SK-MEL-5 (cell line): ENCODE results near the gene SPTBN5. TPM values are rescaled to one million over a fixed set of nuclear protein-coding genes. Genes with fewer than 3 reads are reported as not detected.

ENCODE experiments used
- DNase-seq: peaks from one replicate; pipeline ENCODE4 v3.0.0-alpha.2; 2016; ENCODE audit warnings: low read depth, low spot score
- in situ Hi-C: cut with HindIII; loops from 2 replicates; pipeline ENCODE4 v1.10.0; 2016; ENCODE audit warnings: low sequenced_read_pairs, high pct_unique_total_duplicates, low pct_unique_long_range_greater_than_20kb
- total RNA-seq: library from RNA; depleted of rRNA; stranded (reverse); fragments of >200 nt; shearing (Covaris generic); gene quantifications from 2 replicates; pipeline ENCODE4 v1.2.3, GENCODE V29; 2014

The SPTBN5 gene
- total RNA-seq, 1 experiment from 2014 or later = 0.03 TPM

GRCh38 chr15:41913256-41913655, 19.4 kb upstream of the SPTBN5 start:
- no peak for DNase-seq
- in situ Hi-C loops = no loop called here

DNA sequence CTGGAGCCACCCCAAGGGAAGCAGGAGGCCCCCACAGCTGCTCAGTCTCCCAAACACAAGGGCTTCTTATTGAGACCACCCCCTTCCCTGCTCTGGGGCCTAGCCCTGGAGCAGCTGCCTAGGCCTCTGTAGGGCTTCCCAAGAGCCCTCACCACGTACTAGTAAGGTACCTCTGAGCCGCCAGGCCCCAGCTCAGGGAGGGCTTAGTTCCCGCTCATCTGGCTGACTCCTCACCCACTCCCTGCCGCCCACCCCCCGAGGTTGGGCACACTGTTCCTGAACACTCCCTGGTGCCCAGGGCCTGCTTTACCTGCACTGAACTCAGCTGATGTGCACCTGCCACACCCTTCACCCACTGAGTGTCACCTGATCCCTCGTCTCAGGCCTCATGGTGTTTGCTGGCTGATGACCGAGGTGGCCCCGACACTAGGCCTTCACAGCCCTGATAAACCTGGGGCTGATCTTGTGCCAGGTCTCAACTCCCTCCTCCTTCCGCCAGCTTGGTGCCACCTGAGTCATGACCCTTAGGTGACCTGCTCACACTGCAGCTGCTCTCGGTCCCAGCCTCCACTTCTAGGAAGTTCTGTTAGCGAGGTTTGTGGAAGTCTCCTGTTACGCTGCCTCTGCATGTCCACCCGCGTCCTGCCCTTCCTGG, 18.0 kb upstream of the SPTBN5 start:
- in situ Hi-C loops = no loop called here
- DNase-seq = no peak

DNA sequence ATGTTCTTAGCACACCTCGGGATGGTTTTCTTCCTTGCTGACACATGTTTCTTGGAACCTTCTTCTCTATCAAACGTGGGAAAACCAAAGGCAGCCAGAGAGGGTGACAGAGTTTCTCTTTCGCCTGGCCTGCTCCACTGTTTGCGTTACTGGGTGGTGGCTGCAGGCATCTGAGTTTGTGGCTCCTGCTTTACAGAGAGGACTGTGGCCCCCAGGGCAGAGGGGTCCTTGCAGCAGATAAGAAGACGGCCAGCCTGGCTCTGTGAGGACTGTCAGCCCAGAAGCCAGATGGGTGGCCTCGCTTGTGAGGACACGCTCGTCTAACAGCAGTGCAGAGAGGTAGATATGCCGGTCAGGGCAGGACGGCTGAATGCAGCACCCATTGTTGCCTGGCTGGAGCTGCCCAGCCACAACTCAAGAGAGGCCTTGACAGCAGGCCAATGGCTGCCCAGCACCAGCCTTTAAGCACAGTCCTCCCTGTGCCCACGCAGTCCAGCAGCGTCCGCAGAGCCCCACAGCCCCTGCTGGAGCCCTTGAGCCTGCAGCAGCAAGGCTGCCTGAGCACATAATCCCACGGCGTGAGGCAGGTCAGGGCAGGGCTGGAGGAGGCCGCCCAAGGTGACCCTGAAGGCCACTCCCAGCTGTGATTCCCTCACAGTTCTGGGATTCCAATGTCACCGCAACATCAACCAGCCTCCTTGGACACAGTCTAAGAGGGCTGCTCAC, 15.0 kb upstream of the SPTBN5 start:
- in situ Hi-C loops = no loop called here

DNA sequence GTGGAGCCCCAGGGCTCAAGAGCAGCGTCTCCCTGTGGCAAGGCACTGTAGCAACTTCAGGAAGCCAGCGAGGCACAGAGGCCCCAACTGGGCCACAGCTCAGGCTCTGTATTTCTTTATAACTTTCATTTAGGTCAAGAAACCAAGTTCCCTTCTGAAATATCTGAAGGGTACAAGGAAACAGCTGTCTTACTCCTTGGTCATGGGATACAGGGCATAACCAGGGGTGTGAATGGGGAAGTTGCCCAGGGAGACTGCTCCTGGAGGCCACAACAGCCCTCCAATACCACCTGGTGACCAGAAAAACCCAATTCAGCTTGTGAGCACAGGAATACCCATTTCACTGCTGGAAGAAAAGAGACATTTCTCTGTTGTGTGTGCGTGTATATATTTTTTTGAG, 13.3 kb upstream of the SPTBN5 start:
- in situ Hi-C loops = no loop called here
- DNase-seq = no peak

More for the DNA sequence above, 15.0 kb upstream of the SPTBN5 start:
- no peak for DNase-seq

DNA sequence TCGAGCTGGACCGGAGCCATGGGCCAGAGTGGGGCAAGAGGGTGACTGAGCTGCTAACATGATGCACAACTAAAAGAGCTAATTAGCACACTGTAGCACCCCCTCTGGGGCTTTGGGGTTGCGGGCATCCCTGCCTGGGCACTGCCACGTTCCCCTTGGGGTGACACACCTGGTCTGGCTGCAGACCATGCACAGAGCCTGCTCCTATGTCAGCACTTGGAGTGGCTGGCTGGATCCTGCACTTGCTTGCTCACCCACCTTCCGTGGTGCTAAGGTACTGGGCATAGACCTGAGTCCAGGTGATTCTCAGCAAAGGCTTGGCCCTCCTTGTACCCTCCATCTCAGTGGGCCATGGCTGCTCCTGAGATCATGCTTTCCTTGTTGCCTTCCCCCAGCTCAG, 12.8 kb upstream of the SPTBN5 start:
- in situ Hi-C loops = no loop called here
- DNase-seq = no peak

DNA sequence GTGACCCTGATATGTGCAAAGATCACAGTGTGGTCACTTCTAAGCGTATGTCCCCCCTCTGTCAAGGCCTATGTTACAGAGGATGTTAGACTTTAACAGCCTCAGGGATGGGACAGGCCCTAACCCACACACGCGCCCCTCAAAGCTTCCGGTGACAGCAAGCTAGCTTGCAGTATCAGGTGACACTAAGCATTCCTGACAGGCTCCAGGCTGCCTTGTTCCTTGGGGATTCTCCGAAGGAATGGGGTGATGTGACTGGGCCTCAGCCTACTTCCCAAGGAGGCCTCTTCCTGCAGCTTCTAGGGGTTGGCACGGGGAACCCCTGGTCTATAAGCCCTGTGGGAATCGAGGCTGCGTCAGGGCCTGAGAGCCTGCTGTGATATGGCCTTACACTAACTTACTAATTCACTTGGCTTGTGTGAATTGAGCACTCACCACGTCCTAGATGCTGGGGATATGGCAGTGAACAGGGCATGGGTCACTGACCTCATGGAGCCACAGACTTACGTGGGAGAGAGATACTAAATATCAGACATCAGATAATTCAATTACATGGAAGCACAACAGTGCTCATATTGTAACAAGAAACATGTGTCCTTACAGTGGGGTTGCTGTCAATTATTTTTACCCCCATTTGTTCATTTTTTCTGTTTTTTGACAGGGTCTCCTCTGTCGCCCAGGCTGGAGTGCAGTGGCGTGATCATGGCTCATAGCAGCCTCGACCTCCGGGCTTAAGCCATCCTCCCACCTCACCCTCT, 11.4 kb upstream of the SPTBN5 start:
- DNase-seq = no peak
- in situ Hi-C loops = no loop called here

GRCh38 chr15:41904541-41905005, 10.7 kb upstream of the SPTBN5 start:
- DNase-seq = peak; percentile 83
- in situ Hi-C loops = no loop called here

DNA sequence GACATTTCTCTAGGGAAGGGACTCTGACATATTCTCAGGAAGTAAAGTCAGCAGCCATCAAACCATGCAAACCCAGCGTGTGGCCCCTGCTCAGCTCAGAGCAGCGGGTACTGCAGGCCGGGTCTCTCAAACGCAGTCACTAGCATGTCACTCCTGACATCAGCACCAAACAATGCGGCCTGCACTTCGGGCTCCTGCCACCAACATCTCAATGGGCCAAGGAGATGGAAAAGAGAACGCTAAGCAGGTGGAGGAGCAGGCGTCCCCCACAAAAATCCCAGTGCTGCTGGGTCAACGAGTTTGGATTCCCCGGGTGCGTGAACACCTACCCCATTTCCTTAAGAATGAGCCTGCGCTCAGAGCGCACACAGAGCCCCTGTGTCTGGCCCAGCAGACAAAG, 9.9 kb upstream of the SPTBN5 start:
- in situ Hi-C loops = no loop called here
- no peak for DNase-seq

GRCh38 chr15:41901431-41901830, 7.6 kb upstream of the SPTBN5 start:
- in situ Hi-C loops = no loop called here

GRCh38 chr15:41900526-41901380, 6.9 kb upstream of the SPTBN5 start:
- in situ Hi-C loops = no loop called here
- DNase-seq = no peak

More at GRCh38 chr15:41901431-41901830, 7.6 kb upstream of the SPTBN5 start:
- DNase-seq = no peak

DNA sequence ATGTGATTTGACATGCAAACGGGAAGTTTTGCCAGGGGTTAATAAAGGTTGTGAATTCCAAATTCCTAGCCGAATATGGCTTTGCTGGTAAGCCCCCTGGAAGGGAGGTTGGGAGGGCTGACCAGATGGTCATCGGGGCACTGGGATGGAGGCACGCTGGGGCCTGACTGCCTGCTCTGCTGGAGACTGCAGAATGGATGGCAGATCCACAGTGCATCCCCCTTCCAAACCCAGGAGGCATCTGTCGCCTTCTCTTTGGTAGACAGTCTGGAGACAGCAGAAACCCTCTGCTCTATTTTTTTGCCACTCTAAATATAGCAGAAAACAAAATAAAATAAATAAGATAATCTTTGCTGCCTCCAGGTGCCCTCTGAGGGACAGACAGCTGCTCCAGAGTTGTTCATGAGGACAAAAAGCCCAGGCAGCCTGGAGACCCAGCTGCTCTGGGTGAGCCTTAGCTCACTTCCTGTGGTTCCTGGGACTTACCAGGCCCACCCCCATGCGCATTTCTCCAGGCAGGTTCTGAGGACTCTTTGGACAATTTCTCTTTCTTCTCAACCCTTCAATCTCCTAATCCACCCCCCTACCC, 6.1 kb upstream of the SPTBN5 start:
- no peak for DNase-seq
- in situ Hi-C loops = no loop called here

- in situ Hi-C loops = no loop called here
These were observed 3.5 kb upstream of the SPTBN5 start for GRCh38 chr15:41897363-41897799.

GRCh38 chr15:41896566-41896965, 2.7 kb upstream of the SPTBN5 start:
- in situ Hi-C loops = no loop called here
- no peak for DNase-seq

More at GRCh38 chr15:41897363-41897799, 3.5 kb upstream of the SPTBN5 start:
- DNase-seq = no peak

DNA sequence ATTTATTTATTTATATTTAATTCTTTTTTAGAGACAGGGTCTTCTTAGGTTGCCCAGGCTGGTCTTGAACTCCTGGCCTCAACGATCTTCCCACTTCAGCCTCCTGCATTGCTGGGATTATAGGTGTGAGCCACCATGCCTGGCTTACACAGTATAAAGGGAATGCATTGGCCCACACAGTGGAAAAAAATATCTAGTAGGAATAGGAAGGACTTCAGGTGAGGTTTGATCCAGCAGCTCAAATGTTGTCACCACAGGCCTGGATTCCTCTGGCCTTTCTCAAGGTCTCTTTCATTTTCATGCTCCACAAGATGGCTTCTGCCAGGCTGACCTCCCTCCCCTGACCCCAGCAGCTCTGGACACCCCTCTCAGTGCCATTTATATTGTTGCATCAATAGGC, 2.1 kb upstream of the SPTBN5 start:
- in situ Hi-C loops = no loop called here
- no peak for DNase-seq

DNA sequence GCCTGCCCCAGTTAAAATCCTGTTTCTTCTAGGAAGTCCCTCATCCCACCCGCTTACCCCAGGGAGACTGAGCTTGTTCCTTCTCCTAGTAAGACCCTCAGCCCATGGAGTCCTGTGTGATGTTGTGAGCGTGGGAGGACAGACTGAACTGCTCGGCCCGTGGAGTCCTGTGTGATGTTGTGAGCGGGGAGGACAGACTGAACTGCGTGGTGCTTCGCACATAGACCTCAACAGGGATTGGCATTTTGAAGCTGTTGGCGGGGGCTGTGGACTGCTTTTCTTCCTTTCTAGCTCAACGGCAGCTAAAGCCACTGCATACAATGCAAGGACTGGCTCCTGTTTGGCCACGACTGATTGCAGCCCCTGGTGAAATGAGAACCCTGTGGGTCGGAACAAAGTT, 1.6 kb upstream of the SPTBN5 start:
- in situ Hi-C loops = no loop called here
- DNase-seq = no peak

DNA sequence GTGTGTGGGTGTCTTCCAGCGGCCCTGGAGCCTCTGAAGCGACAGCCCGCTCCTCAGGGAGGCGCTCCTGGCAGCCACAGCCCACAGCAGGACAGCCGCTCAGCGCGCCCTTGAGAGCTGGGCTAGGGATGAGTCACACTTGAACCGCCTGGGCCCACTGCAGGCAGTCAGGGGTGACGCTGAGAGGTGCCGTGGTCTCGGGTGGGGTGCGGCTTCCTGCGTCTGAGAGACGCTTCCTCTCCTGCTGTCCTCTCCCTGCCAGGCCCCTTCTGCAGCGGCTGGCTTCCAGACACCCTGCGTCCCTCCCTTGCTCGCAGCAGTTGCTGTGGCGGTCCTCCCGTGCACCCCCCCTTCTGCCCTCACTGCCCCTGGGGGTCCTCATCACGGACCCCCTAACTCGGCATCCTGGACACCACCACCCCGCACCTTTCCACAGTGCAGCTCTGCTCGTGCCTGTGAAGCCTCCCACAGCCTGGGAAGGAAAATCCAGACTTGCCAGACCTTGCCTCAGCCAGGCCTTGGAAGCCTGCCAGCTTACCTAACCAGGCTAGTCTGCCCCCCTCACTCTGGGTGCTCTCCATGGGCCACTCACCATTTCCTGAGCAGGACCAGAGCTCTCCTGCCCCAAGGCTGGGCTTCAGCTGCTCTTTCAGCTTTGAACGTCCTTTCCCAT, 1.1 kb upstream of the SPTBN5 start:
- in situ Hi-C loops = no loop called here
- DNase-seq = no peak
